Measurements from ENCODE around the gene GABBR2.

GABBR2 gene

DNA sequence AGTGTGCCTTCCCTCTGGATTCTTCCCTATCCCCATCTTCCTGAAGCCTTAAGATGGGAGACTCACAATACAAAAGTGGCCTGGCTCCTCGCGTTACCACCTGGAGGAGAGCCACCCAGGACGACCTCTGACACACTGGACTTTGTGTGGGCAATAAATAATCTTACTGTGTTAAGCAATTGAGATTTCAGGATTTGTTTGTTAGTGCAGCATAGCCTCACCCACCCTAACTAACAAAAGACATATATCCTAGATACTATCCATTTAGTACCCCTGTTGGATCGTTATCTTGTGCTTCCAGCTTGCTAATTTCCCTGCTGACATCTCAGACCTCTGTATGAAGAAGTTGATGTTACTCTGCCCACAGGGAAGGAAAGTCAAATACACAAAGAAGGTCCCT lies 7.9 kb downstream of the GABBR2 start:
- no peaks in the 10 kb centered on the region for H3K36me3 ChIP-seq (ENCODE audit: control insufficient read depth, low read length)
- no peaks in the 10 kb centered on the region for H4K20me1 ChIP-seq (ENCODE audit: control insufficient read depth, insufficient read depth, low read depth, low read length)
- no peaks in the 10 kb centered on the region for H3F3A ChIP-seq (ENCODE audit: control insufficient read depth, insufficient read depth)
- TF ChIP-seq, protein P1, sequence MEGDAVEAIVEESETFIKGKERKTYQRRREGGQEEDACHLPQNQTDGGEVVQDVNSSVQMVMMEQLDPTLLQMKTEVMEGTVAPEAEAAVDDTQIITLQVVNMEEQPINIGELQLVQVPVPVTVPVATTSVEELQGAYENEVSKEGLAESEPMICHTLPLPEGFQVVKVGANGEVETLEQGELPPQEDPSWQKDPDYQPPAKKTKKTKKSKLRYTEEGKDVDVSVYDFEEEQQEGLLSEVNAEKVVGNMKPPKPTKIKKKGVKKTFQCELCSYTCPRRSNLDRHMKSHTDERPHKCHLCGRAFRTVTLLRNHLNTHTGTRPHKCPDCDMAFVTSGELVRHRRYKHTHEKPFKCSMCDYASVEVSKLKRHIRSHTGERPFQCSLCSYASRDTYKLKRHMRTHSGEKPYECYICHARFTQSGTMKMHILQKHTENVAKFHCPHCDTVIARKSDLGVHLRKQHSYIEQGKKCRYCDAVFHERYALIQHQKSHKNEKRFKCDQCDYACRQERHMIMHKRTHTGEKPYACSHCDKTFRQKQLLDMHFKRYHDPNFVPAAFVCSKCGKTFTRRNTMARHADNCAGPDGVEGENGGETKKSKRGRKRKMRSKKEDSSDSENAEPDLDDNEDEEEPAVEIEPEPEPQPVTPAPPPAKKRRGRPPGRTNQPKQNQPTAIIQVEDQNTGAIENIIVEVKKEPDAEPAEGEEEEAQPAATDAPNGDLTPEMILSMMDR (IDR thresholded peaks at IDR 0.05; ENCODE audit: low read depth, low read length, poor library complexity, severe bottlenecking) = no peak
- no peak for TF ChIP-seq EZH2phosphoT487 (IDR thresholded peaks at IDR 0.05; ENCODE audit: borderline replicate concordance, low read length)
- H3K79me2 ChIP-seq (ENCODE audit: control insufficient read depth, low read length) = no peaks in the 10 kb centered on the region
- no peaks in the 10 kb centered on the region for H3K9me3 ChIP-seq (ENCODE audit: control insufficient read depth, insufficient read depth, low read length)
- no peaks in the 10 kb centered on the region for H3K9me2 ChIP-seq (replicated peaks; ENCODE audit: control insufficient read depth, low read length)
- H3K27me3 ChIP-seq (ENCODE audit: control insufficient read depth, low read length) = no peaks in the 10 kb centered on the region
- no peak overlapping the region for H3K4me2 ChIP-seq (ENCODE audit: low read length)
- H3K4me1 ChIP-seq (ENCODE audit: control insufficient read depth, low read length) = no peaks in the 10 kb centered on the region
- H3K4me3 ChIP-seq (ENCODE audit: low read length) = no peak overlapping the region
- H3K27ac ChIP-seq (ENCODE audit: low read depth, low read length) = no peak overlapping the region

DNA sequence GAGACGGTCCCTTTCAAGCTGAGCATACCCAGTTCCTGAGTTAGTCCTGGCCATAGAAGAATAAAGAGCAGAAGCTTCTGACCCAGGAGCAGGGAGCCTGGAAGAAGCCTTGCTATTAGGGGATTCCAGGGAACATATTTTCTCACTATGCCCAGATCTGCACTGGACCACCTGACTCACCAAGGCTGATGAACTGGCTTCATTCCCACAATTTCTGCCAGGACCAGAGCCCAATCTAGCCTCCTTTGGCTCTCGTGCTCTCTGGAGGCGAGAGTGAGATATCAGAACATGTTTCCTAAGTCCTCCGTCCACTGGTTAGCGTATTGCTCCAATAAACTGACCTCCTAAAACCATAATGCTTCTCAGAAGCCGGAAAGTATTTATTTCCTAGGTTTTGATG lies 9.9 kb downstream of the GABBR2 start:
- Histone ChIP-seq H3K9me3 (ENCODE audit: control insufficient read depth, insufficient read depth, low read length) (no peaks in the 10 kb centered on the region), H3K9me2 (replicated peaks; ENCODE audit: control insufficient read depth, low read length) (no peaks in the 10 kb centered on the region), H3K27me3 (ENCODE audit: control insufficient read depth, low read length) (no peaks in the 10 kb centered on the region), H4K20me1 (ENCODE audit: control insufficient read depth, insufficient read depth, low read depth, low read length) (no peaks in the 10 kb centered on the region), H3K4me2 (ENCODE audit: low read length) (no peak overlapping the region), H3K36me3 (ENCODE audit: control insufficient read depth, low read length) (no peaks in the 10 kb centered on the region), H3K4me3 (ENCODE audit: low read length) (no peak overlapping the region), H3K79me2 (ENCODE audit: control insufficient read depth, low read length) (no peaks in the 10 kb centered on the region), H3K4me1 (ENCODE audit: control insufficient read depth, low read length) (no peaks in the 10 kb centered on the region), H3K27ac (ENCODE audit: low read depth, low read length) (no peak overlapping the region), H3F3A (ENCODE audit: control insufficient read depth, insufficient read depth) (no peaks in the 10 kb centered on the region)
- TF ChIP-seq, protein P1 (IDR thresholded peaks at IDR 0.05; ENCODE audit: low read depth, low read length, poor library complexity, severe bottlenecking) = no peak
- no peak for TF ChIP-seq EZH2phosphoT487 (IDR thresholded peaks at IDR 0.05; ENCODE audit: borderline replicate concordance, low read length)

DNA sequence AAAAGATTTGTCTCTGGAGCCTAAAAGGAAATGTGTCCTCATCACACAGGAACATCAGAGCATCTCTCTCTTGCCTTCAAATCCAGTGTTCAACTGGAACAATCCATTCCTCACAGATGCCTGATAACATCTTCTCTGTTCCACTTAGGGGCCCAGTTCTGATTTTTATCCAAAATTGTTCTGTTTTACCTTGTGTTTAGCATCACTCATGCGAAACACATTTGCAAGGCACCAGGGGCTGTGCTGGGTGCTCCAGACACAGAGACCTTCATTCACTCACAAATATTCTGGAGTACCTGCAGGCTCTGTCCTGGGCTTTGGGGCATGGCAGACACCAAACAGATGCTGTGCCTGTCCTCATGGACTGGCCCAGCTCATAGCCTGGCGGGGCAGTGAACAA lies 13.8 kb downstream of the GABBR2 start:
- TF ChIP-seq, protein P1 (IDR thresholded peaks at IDR 0.05; ENCODE audit: low read depth, low read length, poor library complexity, severe bottlenecking) = no peak
- TF ChIP-seq EZH2phosphoT487 (IDR thresholded peaks at IDR 0.05; ENCODE audit: borderline replicate concordance, low read length) = no peak
- Histone ChIP-seq H3K4me3 (ENCODE audit: low read length) (no peak overlapping the region), H3K4me2 (ENCODE audit: low read length) (no peak overlapping the region), H4K20me1 (ENCODE audit: control insufficient read depth, insufficient read depth, low read depth, low read length) (no peaks in the 10 kb centered on the region), H3K4me1 (ENCODE audit: control insufficient read depth, low read length) (no peaks in the 10 kb centered on the region), H3K9me3 (ENCODE audit: control insufficient read depth, insufficient read depth, low read length) (no peaks in the 10 kb centered on the region), H3K27me3 (ENCODE audit: control insufficient read depth, low read length) (peaks cover 12% of the 10 kb centered on the region; the same call in 1 of the 2 replicates), H3K9me2 (replicated peaks; ENCODE audit: control insufficient read depth, low read length) (no peaks in the 10 kb centered on the region), H3K36me3 (ENCODE audit: control insufficient read depth, low read length) (no peaks in the 10 kb centered on the region), H3F3A (ENCODE audit: control insufficient read depth, insufficient read depth) (no peaks in the 10 kb centered on the region), H3K27ac (ENCODE audit: low read depth, low read length) (no peak overlapping the region), H3K79me2 (ENCODE audit: control insufficient read depth, low read length) (no peaks in the 10 kb centered on the region)

DNA sequence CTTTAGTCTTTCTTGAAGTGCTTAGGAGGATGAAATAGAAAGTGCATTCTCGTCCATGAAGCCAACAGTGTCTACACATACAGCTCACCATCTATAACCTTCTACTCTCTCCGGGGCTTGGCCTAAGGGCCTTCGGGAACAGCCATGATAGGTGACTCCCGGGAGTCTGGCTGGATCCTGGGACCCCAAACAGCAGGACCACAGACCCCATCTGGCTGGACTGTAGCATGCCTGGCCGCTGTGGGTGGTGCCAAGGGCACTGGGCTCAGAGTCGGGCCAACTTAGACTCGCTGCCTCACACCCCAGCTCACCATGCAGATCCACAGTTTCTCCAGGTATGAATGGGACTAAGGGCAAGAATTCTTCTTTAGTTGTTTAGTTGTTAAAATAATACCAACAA lies 16.3 kb downstream of the GABBR2 start:
- H3K27me3 ChIP-seq (ENCODE audit: control insufficient read depth, low read length) = peaks cover 14% of the 10 kb centered on the region; the same call in 1 of the 2 replicates
- TF ChIP-seq, protein P1 (IDR thresholded peaks at IDR 0.05; ENCODE audit: low read depth, low read length, poor library complexity, severe bottlenecking) = no peak
- TF ChIP-seq EZH2phosphoT487 (IDR thresholded peaks at IDR 0.05; ENCODE audit: borderline replicate concordance, low read length) = no peak
- no peak overlapping the region for H3K4me3 ChIP-seq (ENCODE audit: low read length)
- H3K36me3 ChIP-seq (ENCODE audit: control insufficient read depth, low read length) = no peaks in the 10 kb centered on the region
- H3K4me2 ChIP-seq (ENCODE audit: low read length) = no peak overlapping the region
- no peaks in the 10 kb centered on the region for H3F3A ChIP-seq (ENCODE audit: control insufficient read depth, insufficient read depth)
- H3K79me2 ChIP-seq (ENCODE audit: control insufficient read depth, low read length) = no peaks in the 10 kb centered on the region
- no peaks in the 10 kb centered on the region for H3K9me2 ChIP-seq (replicated peaks; ENCODE audit: control insufficient read depth, low read length)
- no peak overlapping the region for H3K27ac ChIP-seq (ENCODE audit: low read depth, low read length)
- no peaks in the 10 kb centered on the region for H4K20me1 ChIP-seq (ENCODE audit: control insufficient read depth, insufficient read depth, low read depth, low read length)
- H3K9me3 ChIP-seq (ENCODE audit: control insufficient read depth, insufficient read depth, low read length) = no peaks in the 10 kb centered on the region
- H3K4me1 ChIP-seq (ENCODE audit: control insufficient read depth, low read length) = no peaks in the 10 kb centered on the region
